GM18519 (cell line): Measurements from ENCODE around the gene AFDN.
A peak's percentile ranks its signal among the peaks of the same experiment; 100 is the strongest.

Experiments
- ATAC-seq: cut with Tn5 transposase; IDR thresholded peaks from one replicate; pipeline ENCODE4 v1.9.1; 2021; ENCODE audit warnings: mild to moderate bottlenecking, moderate library complexity; ENCODE audit not compliant: unreplicated experiment, low FRiP score

Gene AFDN

GRCh38 chr6:167826896-167827582 lies at the start of gene AFDN:
Gene AFDN, plus strand, starts transcription at chr6:167826911. Its CDS starts 222 bp downstream, at chr6:167827133.
- peak; percentile 36 for ATAC-seq

- no peak for ATAC-seq
Measured at GRCh38 chr6:167778497-167779128, 48.1 kb upstream of the AFDN start.

GRCh38 chr6:167779129-167779992 lies 47.4 kb upstream of the AFDN start:
- ATAC-seq = no peak

GRCh38 chr6:167779993-167780655 lies 46.6 kb upstream of the AFDN start:
- no peak for ATAC-seq

- no peak for ATAC-seq
Measured at GRCh38 chr6:167781066-167781767, 45.5 kb upstream of the AFDN start.

GRCh38 chr6:167781868-167782267 lies 44.8 kb upstream of the AFDN start:
- ATAC-seq = no peak

- no peak for ATAC-seq
Measured at GRCh38 chr6:167782698-167783517, 43.8 kb upstream of the AFDN start.

GRCh38 chr6:167786853-167787675 lies 39.6 kb upstream of the AFDN start:
- ATAC-seq = no peak

- no peak for ATAC-seq
Measured at GRCh38 chr6:167787896-167788562, 38.7 kb upstream of the AFDN start.

- ATAC-seq = no peak
Measured at GRCh38 chr6:167788563-167788903, 38.2 kb upstream of the AFDN start.

- ATAC-seq = no peak
Measured at GRCh38 chr6:167789358-167789757, 37.4 kb upstream of the AFDN start.

GRCh38 chr6:167791091-167791779 lies 35.5 kb upstream of the AFDN start:
- no peak for ATAC-seq

- ATAC-seq = no peak
Measured at GRCh38 chr6:167791780-167792478, 34.8 kb upstream of the AFDN start.

GRCh38 chr6:167793421-167793820 lies 33.3 kb upstream of the AFDN start:
- ATAC-seq = no peak

- ATAC-seq = no peak
Measured at GRCh38 chr6:167794161-167795157, 32.3 kb upstream of the AFDN start.

- no peak for ATAC-seq
Measured at GRCh38 chr6:167795321-167795811, 31.3 kb upstream of the AFDN start.
